Measurements from ENCODE around the gene CAPS.
"Not testable (repeated sequence)": the region's sequence is repeated elsewhere in the genome, so short reads cannot be mapped to it uniquely, and the experiment has no call there.

Gene CAPS

DNA sequence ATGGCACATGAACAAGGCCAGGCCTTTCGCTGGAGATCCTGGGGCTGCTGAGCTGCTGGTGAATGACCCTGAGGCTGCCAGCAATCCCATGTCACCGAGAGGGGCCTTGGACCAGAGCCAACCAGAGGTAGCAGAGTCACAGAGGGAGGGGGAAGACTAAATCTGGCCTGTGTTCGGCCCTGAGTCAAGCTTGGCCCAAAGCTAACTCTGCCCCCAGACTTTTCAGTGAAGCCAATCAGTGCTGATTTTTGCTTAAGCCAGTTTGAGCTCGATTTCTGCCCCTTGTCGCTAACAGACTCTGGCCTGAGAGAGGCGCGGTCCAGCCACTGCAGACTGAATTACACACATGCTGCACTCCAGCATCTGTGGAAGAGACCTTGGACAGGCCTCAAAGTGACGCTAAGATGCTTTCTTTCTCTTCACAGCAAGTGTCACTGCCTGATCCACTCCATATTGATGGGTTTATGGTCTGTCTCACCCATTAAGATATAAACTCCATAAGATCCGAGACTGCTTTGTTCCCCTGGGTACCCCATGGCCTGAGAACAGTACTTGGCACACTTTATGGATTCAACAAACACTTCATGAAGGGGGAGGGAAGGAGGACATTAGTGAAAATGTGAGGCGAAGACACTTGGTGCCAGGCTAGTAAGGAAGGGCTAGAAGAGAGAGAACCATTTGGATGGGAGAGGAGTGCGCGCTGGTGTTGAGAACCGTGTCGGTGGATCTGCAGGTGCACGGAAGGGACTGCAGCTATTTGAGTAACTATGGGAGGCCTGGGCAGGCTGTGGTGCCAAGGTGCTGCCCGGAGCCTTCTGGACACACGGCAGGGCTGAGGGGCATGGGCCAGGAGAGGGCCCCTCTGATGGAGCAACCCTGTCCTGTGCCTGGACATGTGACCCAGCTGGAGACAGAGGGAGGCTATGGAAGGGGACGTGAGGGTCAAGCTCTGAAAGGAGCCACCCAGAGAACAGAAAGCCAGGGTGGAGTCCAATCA, 46.2 kb downstream of the CAPS start:
- H3K27ac ChIP-seq: no peak overlapping the region
- TF ChIP-seq, protein P1, sequence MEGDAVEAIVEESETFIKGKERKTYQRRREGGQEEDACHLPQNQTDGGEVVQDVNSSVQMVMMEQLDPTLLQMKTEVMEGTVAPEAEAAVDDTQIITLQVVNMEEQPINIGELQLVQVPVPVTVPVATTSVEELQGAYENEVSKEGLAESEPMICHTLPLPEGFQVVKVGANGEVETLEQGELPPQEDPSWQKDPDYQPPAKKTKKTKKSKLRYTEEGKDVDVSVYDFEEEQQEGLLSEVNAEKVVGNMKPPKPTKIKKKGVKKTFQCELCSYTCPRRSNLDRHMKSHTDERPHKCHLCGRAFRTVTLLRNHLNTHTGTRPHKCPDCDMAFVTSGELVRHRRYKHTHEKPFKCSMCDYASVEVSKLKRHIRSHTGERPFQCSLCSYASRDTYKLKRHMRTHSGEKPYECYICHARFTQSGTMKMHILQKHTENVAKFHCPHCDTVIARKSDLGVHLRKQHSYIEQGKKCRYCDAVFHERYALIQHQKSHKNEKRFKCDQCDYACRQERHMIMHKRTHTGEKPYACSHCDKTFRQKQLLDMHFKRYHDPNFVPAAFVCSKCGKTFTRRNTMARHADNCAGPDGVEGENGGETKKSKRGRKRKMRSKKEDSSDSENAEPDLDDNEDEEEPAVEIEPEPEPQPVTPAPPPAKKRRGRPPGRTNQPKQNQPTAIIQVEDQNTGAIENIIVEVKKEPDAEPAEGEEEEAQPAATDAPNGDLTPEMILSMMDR (conservative IDR thresholded peaks at IDR 0.05): no peak
- TF ChIP-seq ZFX (IDR thresholded peaks at IDR 0.05): no peak

DNA sequence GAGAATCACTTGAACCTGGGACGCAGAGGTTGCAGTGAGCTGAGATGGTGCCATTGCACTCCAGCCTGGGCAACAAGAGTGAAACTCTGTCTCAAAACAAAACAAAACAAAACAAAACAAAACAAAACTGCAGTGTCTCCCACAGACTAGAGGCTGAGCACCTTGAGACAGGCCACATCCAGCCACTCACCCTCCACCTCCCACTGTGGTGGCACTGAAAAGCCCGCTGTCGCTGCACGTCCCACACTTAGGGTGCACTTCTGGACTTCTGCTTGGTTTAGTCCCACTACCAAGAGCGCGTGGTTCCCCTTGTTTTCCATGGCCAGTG, 47.6 kb downstream of the CAPS start:
- not testable (repeated sequence) for H3K27ac ChIP-seq

DNA sequence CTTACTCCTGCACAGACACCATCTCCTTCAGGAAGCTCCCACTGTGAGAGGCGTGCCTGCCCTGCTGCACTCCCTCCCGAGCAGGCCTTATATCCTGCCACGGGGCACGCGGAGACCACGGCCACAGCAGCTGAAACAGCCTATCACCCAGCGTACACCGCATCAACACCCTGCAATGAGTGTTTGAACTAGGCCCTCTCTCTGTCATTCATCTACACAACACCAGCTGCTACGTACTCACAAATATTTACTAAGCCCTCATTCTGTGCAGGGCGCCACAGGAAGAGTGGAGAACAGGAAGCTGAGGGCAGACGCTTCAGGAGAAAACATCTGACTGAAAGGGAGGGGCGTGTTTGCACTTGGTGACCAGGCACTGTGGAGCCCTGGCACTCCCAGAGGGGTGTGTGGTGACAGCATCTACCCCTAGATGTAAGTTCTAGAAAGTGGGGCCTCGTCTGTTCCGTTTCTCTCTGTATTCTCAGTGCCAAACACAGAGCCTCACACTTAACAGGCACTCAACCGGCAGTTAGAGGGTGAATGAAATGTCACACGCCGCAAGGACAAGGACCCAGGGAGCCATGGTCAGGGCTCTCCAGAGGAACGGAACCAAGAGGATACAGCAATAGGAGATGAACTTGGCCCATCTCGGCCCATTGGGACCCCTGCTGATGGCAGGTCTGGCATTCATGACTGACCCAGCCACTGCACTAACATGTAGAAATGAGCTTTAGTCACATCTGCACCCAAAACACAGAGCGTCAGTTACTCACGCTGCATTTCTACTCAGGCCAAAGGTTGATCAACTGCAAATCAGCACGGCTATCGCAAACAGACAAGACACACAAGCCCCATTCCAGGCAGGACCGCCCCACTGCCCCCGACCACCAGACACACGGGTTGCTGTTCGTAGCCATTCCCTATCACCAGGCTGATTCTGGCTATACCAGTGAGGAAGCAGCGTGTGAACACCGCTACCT, 48.2 kb downstream of the CAPS start:
- H3K27ac ChIP-seq: no peak overlapping the region
- no peak for TF ChIP-seq ZFX (IDR thresholded peaks at IDR 0.05)
- TF ChIP-seq, protein P1 (conservative IDR thresholded peaks at IDR 0.05): no peak

DNA sequence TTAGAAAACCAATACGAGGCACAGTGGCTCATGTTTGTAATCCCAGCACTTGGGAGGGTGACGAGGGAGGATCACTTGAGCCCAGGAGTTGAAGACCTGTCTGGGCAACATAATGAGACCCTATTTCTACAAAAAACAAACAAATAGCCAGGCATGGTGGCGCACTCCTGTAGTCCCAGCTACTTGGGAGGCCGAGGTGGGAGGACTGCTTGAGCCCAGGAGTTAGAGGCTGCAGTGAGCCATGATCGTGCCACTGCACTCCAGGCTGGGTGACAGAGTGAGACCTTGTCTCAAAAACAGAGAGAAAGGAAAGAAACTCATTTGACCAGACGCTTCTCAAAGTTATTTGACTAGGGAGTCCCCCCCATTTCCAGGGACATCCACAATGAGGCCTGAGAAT, 49.2 kb downstream of the CAPS start:
- not testable (repeated sequence) for H3K27ac ChIP-seq

DNA sequence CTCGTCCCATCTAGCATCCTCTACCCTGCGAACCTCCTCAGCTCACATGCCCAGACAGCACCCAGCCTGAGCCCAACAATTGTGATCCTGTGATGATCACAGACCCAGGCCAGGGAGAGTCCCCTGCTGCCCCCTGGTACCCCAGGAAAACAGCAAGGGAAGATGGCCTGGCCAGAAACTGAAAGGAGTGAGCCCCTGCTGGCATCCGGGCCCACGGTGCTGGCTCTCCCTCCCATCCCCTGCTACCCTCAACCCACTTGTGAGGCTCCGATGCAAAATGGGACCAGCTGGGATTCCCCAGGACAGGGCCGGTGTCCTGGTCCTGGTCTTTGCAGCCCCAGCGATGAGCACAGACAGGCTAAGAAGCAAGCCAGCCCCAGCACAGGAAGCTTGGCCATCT, 49.8 kb downstream of the CAPS start:
- no peak overlapping the region for H3K27ac ChIP-seq
- TF ChIP-seq, protein P1 (conservative IDR thresholded peaks at IDR 0.05): no peak
- TF ChIP-seq ZFX (IDR thresholded peaks at IDR 0.05): no peak

DNA sequence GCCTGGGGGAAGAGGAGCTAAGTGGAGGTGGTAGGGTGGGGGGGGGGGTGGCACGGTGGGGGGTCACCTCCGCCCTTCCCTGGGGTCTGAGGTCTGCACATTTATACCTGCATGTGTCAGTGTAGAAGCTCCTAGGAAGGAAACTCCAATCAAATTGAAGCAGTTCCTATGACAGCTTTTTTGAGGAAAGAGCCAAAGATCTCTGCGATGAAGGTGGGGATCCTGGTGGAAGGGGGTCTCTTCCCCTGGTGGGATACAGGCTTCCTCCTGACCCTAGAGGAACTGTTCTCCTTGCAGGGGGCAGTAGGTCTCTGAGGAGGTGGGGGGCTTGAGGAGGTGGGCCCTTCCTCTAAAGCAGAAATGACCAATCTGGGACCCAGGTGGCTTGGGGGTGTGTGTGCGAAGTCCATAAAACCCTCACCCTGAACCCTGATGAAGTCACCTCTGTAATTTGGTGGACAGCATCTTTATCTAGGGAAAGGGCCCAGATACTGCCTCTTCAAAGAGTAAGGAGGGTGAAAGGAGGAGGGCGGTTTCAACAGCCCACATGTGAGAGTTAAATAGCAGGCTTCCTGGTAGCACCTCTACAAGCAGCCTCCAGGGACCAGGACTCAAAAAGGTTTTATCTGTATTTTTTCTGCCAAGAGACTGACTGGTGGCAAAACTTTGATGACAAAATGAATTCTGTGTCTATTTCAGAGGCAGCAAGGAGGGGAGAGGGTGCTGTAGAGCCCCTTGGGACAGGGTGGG, 50.9 kb downstream of the CAPS start:
- H3K27ac ChIP-seq: no peak overlapping the region
- TF ChIP-seq, protein P1 (conservative IDR thresholded peaks at IDR 0.05): no peak
- no peak for TF ChIP-seq ZFX (IDR thresholded peaks at IDR 0.05)
